GM19025 (cell line): ENCODE results near the gene SPATA31C2.
"Not testable (repeated sequence)": the region's sequence is repeated elsewhere in the genome, so short reads cannot be mapped to it uniquely, and the experiment has no call there.

ENCODE experiments used
- ATAC-seq: cut with Tn5 transposase; IDR thresholded peaks from one replicate; pipeline ENCODE4 v1.9.1; 2021; ENCODE audit warnings: mild to moderate bottlenecking, low read depth, moderate library complexity; ENCODE audit not compliant: unreplicated experiment

The SPATA31C2 gene

DNA sequence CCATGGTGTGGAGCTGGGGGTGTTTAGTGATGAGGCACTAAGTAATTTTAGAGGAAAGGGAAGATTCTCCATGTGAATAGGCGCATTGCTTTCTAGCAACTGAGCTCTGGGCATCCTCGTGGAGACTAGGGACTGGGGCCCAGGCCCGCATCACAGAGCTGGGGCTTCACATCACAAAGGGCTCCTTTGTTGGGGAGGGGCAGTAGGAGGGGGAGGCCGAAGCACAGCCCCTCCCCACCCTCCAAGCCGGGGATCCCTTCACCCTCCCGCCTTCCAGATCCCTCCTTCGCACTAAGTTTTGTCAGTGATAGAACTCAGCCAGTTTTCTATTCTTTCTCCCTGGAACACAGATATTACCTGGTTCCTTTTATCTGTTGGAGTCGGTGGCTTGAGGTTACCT, at the start of gene SPATA31C2:
SPATA31C2 (minus strand) TSS at position 101 of the 400 bp plus-strand sequence; CDS start at position 72, 29 bp downstream.
- not testable (repeated sequence) for ATAC-seq

DNA sequence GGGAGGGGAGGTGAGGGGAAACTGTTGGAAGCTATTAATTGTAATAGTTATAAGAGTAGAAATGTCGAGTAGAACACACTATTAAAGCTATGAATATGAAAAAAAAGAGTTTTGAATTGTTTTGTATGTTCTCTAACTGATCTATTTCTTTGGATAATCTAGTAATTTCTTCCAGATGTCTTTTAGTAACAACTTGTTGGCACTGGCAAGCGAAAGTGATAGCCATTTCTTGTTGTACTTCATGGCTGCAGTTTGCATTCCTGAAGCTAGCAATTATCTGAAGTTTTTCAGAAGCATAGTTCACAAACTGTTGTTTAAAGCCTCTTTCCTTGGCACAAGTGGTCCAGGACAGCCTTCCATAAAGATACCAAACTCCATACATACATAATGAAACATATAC, 49.4 kb upstream of the SPATA31C2 start:
- no peak for ATAC-seq

DNA sequence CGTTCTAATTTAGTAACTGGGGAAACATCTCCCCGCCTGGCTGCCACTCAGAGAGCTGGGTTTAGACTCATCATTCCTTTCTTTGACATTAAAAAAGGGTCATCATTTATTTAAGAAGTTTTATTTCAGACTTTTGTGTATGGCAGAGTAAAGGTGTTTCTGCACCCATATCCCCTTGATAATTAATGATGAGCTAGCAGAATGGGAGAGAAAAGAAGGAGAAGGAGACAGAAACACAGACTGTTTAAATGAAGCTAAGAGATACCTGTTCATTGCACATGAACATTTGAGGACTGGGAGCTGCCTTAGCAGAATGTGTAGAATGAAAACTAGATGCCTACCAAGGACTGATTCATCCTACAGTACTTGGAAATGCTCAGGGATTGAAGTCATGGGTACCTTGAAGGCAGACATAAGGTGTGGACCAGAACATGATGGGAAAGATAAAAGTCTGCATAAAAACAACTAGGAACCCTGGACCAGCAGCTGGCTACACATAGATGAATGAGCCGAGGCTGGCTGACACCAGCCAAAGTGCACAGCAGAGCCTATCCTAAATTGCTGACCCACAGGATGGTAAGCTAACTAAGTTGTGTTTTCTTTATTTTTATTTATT, 48.3 kb upstream of the SPATA31C2 start:
- ATAC-seq = no peak

DNA sequence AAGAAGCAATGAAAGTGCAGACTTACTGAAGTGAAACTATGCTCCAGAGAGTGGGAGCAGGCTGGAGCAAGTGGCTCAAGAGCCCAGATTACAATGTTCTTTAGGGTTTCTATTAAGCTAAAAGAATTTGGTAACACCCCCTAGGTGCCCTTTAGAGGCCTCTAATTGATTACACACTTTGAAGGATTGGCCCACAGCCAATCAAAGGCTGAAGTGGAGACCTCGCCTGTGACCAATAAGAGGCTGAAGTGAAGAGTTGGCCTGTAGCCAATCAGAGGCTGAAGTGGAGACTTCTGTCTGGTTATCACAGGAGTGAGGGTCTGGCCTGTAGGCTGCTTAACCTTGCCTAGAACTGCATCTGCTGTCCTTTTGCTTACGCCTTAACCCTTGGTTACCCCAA, 46.7 kb upstream of the SPATA31C2 start:
- no peak for ATAC-seq

DNA sequence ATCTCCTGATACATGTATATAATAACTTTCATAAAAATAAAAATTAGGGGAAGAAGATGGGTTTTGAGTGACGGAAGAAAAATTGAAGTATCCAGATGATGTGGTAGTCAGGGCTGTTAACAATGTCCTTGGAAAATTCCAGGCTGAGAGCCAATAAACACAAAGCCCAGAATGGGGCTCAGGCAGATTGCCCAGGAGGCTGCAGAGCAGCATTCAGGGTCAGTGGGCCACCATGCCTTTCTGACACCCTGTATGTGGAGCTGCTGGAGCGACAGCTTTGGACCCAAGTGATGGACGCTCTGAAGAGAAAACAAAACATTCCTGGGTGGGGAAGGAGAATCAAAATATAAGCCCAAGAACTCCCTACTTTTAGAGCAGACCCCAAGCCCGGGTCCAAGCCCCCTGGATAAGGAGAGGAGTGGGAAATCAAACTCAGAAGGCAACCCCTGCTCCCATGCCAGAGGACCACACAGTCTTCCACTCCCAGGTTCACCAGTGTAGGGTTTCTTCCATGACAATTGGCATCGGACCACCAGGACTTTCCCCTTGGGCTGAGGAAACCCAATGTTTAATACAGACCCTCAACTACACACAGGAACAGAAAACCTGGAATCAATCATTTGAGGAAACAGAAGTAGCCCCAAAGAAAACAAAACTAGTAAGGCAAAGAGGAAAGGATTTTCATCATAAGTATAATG, 45.7 kb upstream of the SPATA31C2 start:
- no peak for ATAC-seq

DNA sequence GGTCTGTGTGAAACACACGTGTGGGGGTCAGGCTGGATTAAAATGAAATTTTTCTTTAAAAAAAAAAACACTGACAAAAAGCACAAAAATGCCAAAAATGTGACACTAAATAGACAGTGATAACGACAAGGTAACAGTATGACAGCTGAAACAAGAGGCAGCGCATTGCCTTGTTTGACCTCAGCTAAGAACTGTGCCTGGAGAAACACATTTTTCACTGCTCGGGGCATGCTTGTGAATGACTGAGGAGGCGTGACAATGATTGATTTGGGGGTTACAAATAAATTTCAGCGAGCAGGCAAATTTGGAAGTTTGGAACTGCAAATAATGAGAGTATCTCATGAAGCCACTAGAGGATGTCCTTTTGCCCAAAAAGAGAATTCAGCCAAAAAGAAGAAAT, 44.2 kb upstream of the SPATA31C2 start:
- no peak for ATAC-seq

DNA sequence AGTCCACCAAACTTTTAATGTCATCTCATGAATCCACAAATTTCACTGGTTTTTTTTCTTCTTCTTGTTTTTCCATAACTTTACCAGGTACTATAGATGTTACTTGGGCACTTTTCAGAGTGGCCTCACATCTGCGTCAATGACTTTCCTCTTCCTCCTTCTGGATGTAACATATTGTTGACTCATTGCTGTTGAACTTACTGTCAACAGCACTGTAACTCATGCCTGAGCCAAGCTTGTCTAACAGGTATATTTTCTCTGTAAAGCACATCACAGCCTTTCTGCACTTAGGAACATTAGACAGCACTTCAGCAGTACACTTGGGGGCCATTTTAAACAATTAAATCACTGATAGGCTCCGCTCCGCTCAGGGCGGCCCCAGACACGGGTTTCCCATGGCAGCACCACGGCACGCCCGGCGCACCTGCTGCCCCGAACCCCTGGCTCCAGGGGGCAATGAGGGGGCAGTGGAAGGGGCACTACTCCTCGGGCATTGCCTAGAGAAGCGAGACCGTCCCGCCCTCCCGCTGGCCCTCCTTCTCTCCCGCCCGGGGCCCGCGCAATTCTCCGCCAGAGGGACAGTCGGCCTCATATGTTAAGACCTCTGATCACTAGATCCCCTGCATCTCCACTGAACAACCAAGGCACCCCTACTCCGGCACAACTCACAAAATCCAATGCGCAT, 41.9 kb upstream of the SPATA31C2 start:
- no peak for ATAC-seq

DNA sequence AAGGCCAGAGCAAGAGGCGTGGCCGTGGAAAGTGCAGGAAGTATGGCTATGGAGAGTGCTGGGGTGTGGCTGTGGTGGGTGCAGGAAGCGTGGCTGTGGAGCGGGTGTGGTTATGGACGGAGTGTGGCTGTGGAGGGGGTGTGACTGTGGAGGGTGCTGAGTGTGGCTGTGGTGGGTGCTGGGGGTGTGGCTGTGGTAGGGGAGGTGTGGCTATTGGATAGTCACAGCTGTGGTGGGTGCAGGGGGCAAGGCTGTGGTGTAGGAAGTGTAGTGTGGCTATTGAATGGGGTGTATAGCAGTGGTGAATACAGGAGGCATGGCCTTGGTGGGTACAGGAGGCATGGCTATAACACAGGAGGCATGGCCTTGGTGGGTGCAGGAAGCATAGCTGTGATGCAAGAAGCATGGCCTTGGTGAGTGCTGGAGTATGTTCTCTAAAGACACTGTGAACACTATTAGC, 40.8 kb upstream of the SPATA31C2 start:
- ATAC-seq = no peak

DNA sequence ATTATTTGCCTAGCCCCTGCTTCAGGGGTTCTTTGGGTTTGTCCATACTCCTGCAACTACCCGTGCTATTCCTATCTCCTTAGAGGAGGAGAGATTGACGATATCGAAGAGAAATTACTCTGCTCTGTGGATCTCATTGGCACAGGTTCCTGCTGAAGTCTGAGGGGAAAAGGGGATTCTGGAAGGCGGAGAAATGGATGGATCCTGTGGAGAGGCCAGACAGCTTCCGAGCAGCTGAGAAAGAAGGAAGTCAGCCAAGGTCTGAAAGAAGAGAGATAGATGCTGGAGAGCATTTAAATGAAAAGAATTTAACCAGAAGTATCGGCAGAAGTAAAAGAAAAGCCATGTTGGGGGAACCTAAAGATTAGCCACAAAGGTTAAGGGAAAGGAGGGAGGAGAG, 40.4 kb upstream of the SPATA31C2 start:
- ATAC-seq = no peak

DNA sequence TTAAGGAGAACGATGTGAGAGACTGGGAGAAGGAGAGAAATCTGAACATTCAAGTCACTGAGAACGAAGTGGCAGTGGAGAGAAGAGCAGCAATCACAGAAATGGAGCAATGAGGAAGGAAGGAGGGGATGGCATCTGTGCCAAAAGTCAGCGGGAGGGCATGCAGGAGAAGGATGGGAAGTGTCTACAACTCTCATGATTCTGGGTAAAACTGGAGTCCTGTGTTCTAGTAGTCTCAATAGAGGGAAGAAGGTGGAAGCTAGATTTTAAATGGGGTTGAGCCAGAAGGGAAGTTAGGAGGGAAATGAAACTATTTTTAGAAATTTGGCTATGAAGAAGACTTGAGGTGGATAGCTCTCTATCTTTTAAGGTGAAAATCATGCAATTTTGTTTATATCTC, 39.1 kb upstream of the SPATA31C2 start:
- no peak for ATAC-seq

DNA sequence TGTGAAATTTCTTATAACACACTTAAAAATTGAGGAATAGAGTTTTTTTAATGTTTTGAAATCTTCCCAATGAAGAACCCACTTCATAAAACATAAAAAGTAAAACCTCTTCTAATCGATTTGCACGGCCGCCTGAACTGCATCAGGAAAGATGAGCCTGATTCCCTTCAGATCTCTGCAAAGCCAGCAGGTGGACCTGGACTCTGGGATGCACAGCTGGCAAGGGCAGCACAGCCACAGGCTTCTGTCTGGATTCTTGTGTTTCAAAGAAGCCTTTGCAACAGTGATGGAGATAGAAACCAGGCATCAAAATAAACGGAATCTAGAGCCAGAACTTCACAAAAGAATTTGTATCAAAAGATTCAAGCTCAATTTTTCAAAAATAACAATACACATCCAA, 36.0 kb upstream of the SPATA31C2 start:
- ATAC-seq = no peak

DNA sequence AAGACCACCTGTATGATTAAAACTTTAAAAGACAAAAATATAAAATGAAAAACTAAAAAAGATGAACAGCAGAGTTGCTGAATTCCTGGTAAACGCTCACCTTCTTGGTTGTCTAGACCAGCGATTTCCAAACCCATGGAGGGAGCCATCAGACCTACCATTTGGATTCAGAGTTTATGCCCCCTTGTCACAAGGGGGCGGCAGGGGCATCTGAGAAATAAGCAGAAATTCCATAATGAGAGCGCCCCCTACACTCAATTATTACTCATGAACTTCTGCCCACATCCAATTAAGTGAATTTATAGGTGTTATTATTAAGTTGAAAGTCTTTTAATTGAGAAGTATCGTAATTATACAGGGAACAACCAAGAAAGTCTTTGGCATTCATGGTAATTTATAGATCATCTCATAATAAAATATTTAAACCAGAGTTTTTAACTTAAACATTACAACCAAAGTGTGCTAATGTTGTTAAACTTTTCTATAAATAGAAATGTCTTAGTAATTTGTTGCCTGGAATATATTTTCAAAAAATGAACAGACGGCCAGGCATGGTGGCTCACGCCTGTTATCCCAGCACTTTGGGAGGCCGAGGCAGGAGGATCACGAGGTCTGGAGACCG, 35.2 kb upstream of the SPATA31C2 start:
- no peak for ATAC-seq

DNA sequence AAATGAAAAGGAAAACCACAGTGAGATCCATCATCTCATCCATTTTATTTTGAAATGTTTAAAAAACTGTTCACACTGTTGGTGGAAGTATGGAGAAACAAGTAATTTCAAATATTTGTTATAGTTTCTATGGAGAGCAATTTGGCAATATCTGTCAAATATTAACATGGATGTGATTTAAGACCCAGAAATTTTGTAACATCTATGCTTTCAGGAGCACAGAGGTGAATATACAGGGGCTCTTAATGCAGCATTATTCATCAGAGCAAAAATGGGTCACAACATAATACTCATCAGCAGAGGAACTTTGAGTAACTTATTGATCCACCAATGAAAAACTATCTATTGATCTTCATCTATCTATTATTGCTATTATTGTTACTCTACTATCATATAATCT, 31.4 kb upstream of the SPATA31C2 start:
- no peak for ATAC-seq

DNA sequence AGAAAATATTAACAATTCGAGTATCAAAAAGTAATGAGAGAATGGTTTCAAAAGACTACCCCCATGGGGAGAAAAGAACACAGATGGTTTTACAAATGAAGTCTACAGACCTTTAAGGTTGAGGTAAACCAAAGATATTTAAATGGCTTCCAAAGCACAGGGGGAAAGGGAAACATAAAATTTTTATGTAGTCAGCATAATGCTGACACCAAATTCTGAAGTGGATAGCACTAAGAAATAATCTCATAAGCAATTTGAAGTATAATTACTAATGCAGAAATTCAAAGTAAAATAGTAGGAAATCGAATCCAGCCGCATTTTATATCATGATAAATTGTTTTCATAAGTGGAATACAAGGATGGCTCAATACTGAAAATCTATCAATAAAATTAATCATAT, 30.3 kb upstream of the SPATA31C2 start:
- ATAC-seq = no peak

DNA sequence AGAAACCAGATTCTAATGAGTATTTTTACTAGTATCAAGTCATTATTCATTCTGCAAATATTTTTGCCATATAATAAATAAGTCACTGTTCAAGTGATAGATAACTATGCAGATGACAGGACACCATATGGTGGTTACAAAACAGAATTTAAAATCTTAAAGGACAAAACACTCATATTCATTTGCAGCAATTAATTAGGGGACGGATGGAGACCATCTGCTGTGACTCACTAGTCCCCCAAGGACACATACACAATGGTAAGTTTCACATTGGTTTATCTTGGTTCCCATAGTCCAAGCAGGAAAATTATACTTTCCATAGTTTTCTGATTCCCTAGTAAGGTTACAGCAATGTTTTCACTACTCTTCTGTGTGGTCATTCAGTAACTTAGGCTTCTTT, 28.4 kb upstream of the SPATA31C2 start:
- ATAC-seq = no peak

DNA sequence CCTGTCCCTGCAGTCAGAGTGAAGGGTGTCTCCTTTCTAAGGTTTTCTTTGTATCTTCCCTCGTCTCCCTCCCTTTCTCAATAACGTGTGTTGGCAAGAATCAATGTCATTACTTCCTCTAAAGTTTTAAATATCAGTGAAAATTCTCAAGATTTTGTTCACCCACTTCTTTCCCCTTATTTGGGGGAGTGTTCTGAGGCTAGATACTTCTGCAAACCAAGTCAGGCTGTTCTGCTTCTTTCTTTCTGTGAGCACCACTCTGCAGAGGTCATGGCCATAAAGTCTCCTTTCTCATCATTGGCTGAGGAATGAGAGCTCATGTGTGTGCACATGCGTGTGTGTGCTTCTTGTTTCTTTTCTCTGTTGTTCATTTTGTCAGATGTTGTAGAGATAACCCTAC, 26.6 kb upstream of the SPATA31C2 start:
- no peak for ATAC-seq

DNA sequence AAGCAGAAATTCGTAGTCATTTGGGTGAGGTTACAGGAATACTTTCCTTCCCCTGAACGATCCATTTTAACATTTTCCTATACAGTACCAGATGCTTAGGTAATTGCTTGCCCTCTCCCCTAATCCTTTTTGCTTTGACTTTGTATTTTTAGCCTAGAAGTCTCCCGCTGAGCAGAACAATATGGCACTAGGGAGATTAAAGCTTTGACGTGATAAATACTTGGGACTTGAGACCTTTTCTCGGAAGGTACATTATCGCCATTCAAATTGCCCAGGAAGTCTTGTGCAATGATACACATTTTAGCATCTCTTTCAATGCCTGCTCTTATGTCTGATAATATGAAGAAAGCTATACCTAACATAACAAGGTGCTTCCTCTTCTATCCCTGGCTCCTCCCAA, 22.9 kb upstream of the SPATA31C2 start:
- ATAC-seq = no peak

DNA sequence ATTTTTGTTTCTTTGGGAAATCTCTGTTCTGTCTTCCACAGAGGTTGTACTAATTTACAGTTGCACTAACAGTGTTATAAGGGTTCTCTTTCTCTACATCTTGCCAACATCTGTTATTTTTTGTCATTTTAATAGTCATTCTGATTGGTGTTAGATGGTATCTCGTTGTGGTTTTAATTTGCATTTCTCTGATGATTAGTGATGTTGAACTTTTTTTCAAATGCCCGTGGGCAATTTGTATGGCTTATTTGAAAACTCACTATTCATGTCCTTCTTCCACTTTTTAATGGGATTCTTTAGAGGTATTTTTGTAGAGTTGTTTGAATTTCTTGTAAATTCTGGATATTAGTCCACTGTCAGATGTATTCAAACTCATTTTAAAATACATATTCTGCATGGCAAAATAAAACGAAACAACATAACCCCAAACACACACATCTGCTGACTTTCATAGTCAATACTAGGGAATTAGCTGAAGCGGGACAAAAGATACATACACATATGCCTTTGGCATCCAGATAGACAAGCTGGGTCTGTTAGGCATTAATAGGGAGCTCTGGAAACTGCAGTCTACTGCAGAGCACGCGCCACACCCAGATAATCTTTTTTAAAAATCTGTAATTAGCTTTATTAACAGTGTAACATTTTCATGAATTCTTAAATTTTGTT, 5.8 kb upstream of the SPATA31C2 start:
- no peak for ATAC-seq

DNA sequence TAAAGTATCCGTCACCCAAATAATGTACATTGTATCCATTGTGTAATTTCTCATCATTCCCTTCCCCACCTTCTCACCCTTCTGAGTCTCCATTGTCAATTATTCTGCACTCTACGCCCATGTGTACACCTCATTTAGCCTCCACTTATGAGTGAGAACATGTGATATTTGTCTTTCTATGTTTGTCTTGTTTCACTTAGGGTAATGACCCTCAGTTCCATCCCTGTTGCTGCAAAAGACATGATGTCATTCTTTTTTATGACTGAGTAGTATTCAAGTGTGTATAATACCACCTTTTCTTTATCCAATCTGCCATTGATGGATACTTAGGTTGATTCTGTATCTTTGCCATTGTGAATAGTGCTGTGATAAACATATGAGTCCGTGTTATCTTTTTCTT, 4.9 kb upstream of the SPATA31C2 start:
- no peak for ATAC-seq

DNA sequence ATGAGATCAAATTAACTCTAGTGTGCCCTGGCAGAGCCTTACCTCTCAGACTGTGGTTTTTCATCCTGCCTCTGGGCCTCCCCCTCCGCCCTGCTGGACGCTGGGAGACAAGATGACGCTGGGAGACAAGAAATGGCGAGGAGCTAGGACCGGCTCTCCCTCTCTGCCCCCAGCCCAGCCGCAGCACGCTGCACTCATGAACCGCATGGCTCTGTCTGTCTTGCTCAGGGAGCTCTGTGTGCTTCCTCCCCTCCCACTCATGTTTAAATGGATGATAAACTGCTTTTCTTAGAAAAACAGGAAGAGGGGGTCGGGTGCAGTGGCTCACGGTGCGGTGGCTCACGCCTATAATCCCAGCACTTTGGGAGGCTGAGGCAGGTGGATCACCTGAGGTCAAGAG, 4.7 kb downstream of the SPATA31C2 start:
- ATAC-seq = not testable (repeated sequence)

DNA sequence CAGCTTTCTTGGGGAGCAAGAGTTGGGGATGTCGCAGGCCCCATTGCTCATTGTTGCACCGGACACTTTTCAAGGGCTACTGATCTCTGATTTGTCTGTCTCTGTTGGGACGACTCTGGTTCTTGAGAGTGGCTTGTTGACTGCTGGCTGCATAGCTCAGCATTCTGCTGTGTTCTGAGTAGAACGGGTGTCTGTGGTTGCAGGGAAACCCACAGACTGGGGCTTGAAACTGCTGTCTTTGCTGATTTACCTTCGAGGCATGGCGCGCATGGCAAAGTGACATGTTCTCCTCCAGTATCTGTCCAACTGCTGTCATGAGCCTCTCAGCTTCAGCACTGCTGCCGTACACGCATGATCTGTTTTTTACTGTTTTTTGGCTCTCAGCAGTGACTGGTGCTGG, 8.7 kb downstream of the SPATA31C2 start:
- not testable (repeated sequence) for ATAC-seq
